ENCODE data around the gene NQO2.

Gene NQO2

DNA sequence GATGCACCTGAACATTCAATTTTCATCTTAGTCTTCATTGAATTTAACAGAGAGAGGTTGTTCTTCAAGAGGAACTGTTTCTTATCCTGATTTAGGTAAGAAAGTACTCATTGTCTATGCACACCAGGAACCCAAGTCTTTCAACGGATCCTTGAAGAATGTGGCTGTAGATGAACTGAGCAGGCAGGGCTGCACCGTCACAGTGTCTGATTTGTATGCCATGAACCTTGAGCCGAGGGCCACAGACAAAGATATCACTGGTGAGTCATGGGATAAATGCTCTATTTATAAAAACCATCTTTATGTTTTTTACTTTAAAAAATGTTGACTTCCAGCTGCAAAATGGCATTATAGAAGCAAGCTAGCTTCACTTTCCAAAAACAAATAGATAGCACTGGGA is 10.2 kb downstream of the NQO2 start:
- TF ChIP-seq, protein P1, sequence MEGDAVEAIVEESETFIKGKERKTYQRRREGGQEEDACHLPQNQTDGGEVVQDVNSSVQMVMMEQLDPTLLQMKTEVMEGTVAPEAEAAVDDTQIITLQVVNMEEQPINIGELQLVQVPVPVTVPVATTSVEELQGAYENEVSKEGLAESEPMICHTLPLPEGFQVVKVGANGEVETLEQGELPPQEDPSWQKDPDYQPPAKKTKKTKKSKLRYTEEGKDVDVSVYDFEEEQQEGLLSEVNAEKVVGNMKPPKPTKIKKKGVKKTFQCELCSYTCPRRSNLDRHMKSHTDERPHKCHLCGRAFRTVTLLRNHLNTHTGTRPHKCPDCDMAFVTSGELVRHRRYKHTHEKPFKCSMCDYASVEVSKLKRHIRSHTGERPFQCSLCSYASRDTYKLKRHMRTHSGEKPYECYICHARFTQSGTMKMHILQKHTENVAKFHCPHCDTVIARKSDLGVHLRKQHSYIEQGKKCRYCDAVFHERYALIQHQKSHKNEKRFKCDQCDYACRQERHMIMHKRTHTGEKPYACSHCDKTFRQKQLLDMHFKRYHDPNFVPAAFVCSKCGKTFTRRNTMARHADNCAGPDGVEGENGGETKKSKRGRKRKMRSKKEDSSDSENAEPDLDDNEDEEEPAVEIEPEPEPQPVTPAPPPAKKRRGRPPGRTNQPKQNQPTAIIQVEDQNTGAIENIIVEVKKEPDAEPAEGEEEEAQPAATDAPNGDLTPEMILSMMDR (IDR thresholded peaks at IDR 0.05; ENCODE audit: insufficient read depth, missing control alignments): no peak
- DNase-seq (ENCODE audit: insufficient read length, low spot score) (no peak), FAIRE-seq (no peak)

DNA sequence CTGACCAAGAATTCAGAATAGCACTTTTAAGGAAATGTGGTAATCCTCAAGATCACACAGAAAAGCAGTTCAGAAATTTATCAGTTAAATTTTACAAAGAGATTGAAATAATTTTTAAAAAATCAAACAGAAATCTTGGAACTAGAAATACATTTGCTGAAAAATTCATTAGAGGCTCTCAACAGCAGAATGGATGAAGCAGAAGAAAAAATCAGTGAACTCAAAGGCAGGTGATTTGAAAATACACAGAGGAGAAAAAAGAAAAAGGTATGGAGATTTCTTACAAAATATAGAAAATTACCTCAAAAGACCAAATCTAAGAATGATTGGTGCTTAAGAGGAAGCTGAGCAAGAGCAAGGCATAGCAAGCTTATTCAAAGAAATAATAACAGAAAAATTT is 11.5 kb downstream of the NQO2 start:
- TF ChIP-seq, protein P1 (IDR thresholded peaks at IDR 0.05; ENCODE audit: insufficient read depth, missing control alignments): no peak
- DNase-seq (ENCODE audit: insufficient read length, low spot score) (no peak), FAIRE-seq (no peak)

DNA sequence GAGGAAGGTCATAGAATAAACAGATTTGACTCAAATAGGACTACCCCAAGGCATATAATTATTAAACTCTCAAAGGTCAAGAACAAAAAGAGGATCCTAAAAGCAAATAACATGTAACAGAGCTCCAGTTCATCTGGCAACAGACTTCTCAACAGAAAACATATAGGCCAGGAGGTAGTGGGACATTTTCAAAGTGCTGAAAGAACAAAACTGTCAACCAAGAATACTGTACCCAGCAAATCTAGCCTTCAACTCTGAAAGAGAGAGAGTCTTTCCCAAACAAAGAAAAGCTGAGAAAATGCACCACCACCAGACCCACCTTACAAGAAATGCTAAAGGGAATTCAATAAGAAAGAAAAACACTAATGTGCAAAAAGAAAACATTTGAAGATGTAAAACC is 11.9 kb downstream of the NQO2 start:
- TF ChIP-seq, protein P1 (IDR thresholded peaks at IDR 0.05; ENCODE audit: insufficient read depth, missing control alignments): no peak
- DNase-seq (ENCODE audit: insufficient read length, low spot score) (no peak), FAIRE-seq (no peak)

DNA sequence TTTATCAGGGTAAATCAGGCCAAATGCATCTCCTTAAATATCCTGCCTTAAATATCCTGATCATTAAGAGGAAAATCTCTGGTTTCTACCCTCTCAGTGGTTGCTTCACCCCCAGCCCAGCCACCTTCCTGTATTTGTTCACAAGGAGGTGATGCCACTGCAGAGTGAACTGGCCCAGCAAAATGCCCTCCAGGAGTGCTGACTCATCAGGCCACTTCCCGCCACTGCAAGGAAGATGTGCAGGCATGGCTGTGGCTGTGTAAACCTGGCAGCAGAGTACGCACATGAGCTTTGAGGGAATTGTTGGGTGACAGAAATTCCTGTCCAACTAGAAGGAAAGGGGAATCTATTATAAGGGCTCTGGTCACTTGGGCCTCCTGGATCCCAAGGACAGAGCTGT is 13.8 kb downstream of the NQO2 start:
- TF ChIP-seq, protein P1 (IDR thresholded peaks at IDR 0.05; ENCODE audit: insufficient read depth, missing control alignments): no peak
- no peak for DNase-seq (ENCODE audit: insufficient read length, low spot score)
- no peak for FAIRE-seq

DNA sequence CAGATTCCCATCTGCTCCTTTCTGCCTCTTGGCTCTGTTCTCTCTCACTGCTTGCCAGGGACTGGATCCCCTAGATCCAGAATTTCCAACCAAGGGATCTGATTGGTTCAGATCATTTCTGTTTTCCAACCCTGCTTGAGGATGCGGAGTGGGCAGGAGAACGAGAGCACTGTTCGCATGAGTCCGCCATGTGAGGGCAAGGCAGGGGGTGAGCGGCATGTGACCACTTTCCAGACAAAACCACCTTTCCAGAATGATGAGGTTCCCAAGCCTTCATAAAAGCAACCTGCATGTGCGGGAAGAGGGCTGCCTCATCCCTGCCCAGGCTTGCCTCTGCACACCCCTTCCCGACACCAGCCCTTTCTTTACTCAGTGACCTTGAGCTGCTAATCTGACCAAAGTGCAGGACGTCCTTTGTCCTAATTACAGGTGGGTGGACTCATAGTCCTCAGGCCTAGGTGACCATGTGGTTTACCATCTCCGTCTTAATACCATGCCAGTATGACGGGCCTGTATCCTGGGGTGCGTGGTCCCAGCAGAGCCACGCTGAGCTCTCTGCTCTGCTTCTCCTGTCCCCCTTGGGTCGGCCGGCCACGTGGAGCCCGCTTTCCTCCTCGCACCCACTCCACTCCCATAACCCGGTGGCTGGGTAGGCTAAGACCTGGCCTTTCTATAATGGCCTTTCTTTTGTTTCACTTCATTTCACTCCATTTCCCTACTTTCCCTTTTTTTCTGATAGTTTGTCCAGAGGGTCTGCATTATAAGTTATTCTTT is 14.4 kb downstream of the NQO2 start:
- DNase-seq (ENCODE audit: insufficient read length, low spot score) (no peak), FAIRE-seq (no peak)
- TF ChIP-seq, protein P1 (IDR thresholded peaks at IDR 0.05; ENCODE audit: insufficient read depth, missing control alignments): no peak

DNA sequence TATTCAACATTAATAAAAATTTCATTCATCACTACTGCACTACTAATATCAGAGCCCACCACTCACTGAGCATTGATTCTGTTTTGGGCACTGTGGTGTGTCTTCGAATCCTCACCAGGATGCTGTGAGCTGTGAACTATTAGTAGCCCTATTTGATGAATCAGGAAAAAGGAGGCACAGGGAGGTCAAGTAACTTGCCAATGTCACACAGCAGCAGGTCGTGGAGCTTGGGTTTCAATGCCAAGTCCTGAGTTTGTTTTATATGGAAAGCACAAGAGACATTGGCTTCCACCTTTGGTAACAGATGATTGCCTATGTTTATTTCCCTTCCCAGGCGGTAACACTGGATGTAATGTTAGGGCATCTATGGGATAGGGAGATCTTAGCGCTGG is 15.0 kb downstream of the NQO2 start:
- DNase-seq (ENCODE audit: insufficient read length, low spot score) (no peak), FAIRE-seq (no peak)
- TF ChIP-seq, protein P1 (IDR thresholded peaks at IDR 0.05; ENCODE audit: insufficient read depth, missing control alignments): no peak

DNA sequence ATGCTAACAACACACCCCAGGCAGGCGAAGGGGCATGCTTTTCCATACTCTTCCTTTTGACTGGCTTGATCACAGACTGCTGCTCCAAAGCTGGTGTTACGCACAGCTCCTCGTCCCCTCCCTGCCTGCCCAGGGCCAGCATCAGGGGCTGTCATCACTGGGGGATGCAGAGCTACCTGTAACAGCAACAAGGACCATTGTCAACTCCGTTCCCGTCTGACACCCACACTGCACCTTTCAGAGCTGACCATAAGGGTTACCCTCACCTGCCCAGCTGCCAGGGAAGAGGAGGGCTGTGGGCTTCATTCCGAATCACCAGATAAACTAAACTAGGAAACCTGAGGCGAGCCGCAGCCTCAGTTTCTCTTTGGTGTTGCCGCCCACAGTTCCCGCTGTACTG is 15.4 kb downstream of the NQO2 start:
- no peak for DNase-seq (ENCODE audit: insufficient read length, low spot score)
- no peak for FAIRE-seq
- TF ChIP-seq, protein P1 (IDR thresholded peaks at IDR 0.05; ENCODE audit: insufficient read depth, missing control alignments): no peak
